Mucosa of descending colon (tissue), 3 donors: ENCODE data around the gene ANGEL1. TPM values are rescaled to one million over a fixed set of nuclear protein-coding genes. Genes with fewer than 3 reads are reported as not detected.

Source experiments
- ATAC-seq: fragments of 200-7000 bp; cut with Tn5 transposase; one replicate; pipeline ENCODE4 v1.9.1; 2020; ENCODE audit warnings: mild to moderate bottlenecking, moderate library complexity
- DNase-seq, 3 donors: peaks; one replicate each; pipeline ENCODE4 v3.0.0-alpha.2; 2020
- H3K36me3 ChIP-seq: fragments of 200-600 bp; one replicate; pipeline ENCODE4 v1.8.0; 2021; ENCODE audit warnings: low read depth, mild to moderate bottlenecking
- H3K4me1 ChIP-seq: fragments of 200-600 bp; one replicate; pipeline ENCODE4 v1.8.0; 2021; ENCODE audit warnings: low read depth, mild to moderate bottlenecking
- H3K4me3 ChIP-seq: fragments of 200-600 bp; one replicate; pipeline ENCODE4 v1.8.0; 2021; ENCODE audit warnings: mild to moderate bottlenecking
- H3K9me3 ChIP-seq: fragments of 200-600 bp; one replicate; pipeline ENCODE4 v1.8.0; 2021; ENCODE audit warnings: mild to moderate bottlenecking
- intact Hi-C, 2 donors: fragments of 100-400 bp; cut with DNase I in 1 of 2; cut with micrococcal nuclease in 1 of 2; formaldehyde crosslinking; loops; one replicate each; pipeline versions ENCODE4 v1.11.0 to v1.11.1; 2022; cut with DNase I, micrococcal nuclease
- total RNA-seq, 3 donors: library from RNA; stranded (reverse); fragmentation: NEBNext Ultra II Directional in 2 of 3; extraction: Animal tissue kit (Norgen Biotek cat#: 25700) in 2 of 3; gene quantifications; one replicate each; pipeline versions ENCODE4 v1.2.1 to v1.2.4, GENCODE V29; 2021 to 2023
- TF ChIP-seq, protein P1 (sequence below): fragments of 200-600 bp; IDR thresholded peaks from one replicate; pipeline ENCODE4 v1.8.0; 2022; ENCODE audit warnings: antibody characterized with exemption, mild to moderate bottlenecking
- donor health status: DM: no; HTN: no; CAD: no; lungs with moderate emphysema.
- donor health status: DM: no; HTN: no; CAD: no.
- donor health status: DM: no; HTN: yes; CAD: no.

The ANGEL1 gene
- total RNA-seq, 3 donors from 2014 or later = 12.6 to 17.1 (median 13.5) TPM

- DNase-seq (no peak), ATAC-seq (no peak)
- Histone ChIP-seq H3K4me3 (no peak overlapping the region), H3K36me3 (no peaks in the 10 kb centered on the region), H3K9me3 (peaks cover 12% of the 10 kb centered on the region), H3K4me1 (no peaks in the 10 kb centered on the region)
- TF ChIP-seq, protein P1, sequence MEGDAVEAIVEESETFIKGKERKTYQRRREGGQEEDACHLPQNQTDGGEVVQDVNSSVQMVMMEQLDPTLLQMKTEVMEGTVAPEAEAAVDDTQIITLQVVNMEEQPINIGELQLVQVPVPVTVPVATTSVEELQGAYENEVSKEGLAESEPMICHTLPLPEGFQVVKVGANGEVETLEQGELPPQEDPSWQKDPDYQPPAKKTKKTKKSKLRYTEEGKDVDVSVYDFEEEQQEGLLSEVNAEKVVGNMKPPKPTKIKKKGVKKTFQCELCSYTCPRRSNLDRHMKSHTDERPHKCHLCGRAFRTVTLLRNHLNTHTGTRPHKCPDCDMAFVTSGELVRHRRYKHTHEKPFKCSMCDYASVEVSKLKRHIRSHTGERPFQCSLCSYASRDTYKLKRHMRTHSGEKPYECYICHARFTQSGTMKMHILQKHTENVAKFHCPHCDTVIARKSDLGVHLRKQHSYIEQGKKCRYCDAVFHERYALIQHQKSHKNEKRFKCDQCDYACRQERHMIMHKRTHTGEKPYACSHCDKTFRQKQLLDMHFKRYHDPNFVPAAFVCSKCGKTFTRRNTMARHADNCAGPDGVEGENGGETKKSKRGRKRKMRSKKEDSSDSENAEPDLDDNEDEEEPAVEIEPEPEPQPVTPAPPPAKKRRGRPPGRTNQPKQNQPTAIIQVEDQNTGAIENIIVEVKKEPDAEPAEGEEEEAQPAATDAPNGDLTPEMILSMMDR = no peak
- intact Hi-C loops = no loop called here
These were observed 69.7 kb downstream of the ANGEL1 start for GRCh38 chr14:76742966-76743365.

DNA sequence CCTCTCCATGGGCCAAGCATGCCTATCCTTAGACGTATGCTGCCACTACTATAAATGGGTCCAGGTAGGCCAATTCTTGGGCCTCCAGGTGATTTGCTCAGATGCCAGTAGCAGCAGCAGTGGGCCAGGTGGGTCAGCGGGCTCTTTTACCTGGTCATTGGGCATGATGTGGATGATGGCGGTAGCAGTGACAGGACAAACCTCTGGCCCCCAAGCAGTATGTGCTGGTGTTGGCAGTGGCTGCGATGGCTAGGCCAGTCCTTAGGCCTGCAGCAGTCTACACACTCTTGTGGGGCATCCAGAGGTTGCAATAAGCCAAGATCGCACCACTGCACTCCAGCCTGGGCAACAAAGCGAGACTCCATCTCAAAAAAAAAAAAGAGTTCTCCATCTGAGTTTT, 70.5 kb downstream of the ANGEL1 start:
- H3K36me3 ChIP-seq = no peaks in the 10 kb centered on the region
- no peak overlapping the region for H3K4me3 ChIP-seq
- no peak for DNase-seq
- TF ChIP-seq, protein P1 = no peak
- H3K9me3 ChIP-seq = peaks cover 12% of the 10 kb centered on the region
- intact Hi-C loops = no loop called here
- H3K4me1 ChIP-seq = no peaks in the 10 kb centered on the region
- ATAC-seq = no peak

DNA sequence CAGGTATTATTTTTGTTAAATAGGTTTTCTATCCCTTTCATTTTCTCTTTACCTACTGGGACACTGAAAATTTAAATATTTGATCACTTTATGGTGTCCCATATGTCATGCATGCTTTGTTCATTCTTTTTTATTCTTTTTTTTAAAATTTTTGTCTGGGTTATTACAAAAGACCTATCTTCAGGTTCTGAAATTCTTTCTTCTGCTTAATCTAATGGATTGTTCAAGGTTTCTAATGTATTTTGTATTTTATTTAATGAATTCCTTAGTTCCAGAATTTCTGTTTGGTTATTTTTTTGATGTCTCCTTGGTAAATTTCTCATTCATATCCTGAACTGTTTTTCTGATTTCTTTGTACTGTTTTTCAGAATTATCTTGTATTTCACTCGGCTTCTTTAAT, 71.6 kb downstream of the ANGEL1 start:
- H3K9me3 ChIP-seq = peaks cover 12% of the 10 kb centered on the region
- DNase-seq (no peak), ATAC-seq (no peak)
- intact Hi-C loops = no loop called here
- no peaks in the 10 kb centered on the region for H3K4me1 ChIP-seq
- TF ChIP-seq, protein P1 = no peak
- H3K4me3 ChIP-seq = no peak overlapping the region
- H3K36me3 ChIP-seq = no peaks in the 10 kb centered on the region

Other genes with a start within 250 kb of the ANGEL1 start
- gene VASH1, start 51.4 kb downstream of the ANGEL1 start, total RNA-seq = 10 to 100 TPM in 1 of 3 donors, 1 to 10 TPM in 2; 4.8 to 11.6 (median 5.4) TPM
- gene LRRC74A, start 13.5 kb upstream of the ANGEL1 start, total RNA-seq = not detected
- 10 to 100 TPM; 15.1 to 74.1 (median 19.3) TPM for gene IRF2BPL, start 215.8 kb upstream of the ANGEL1 start, total RNA-seq